Astrocyte (in vitro differentiated cells and primary cell): ENCODE measurements around the gene CTSD.

Experiments used
- CTCF ChIP-seq: IDR thresholded peaks from 2 replicates; pipeline ENCODE4 v1.5.1; 2011; ENCODE audit warnings: low read depth, mild to moderate bottlenecking, inconsistent platforms, low read length, moderate library complexity; ENCODE audit not compliant: insufficient read depth
- EZH2 ChIP-seq: IDR thresholded peaks from 2 replicates; pipeline ENCODE4 v1.6.1; 2012; ENCODE audit warnings: mild to moderate bottlenecking, low read length, inconsistent platforms; ENCODE audit not compliant: insufficient read depth

GRCh38 chr11:1706634-1707400 lies 56.9 kb downstream of the CTSD start:
- no peak for TF ChIP-seq CTCF
- TF ChIP-seq EZH2 = no peak
